IPS-20b (cell line): ENCODE data around the gene PECR.

ENCODE experiments used
- H3K27ac ChIP-seq: one replicate; pipeline ENCODE4 v1.5.1; 2013; ENCODE audit warnings: low read length
- H3K27me3 ChIP-seq: 2 replicates; pipeline ENCODE4 v1.6.1; 2013; ENCODE audit warnings: mild to moderate bottlenecking, low read length, inconsistent platforms; ENCODE audit not compliant: insufficient read depth
- H3K36me3 ChIP-seq: 2 replicates; pipeline ENCODE4 v1.6.1; 2013; ENCODE audit warnings: low read depth, mild to moderate bottlenecking, inconsistent platforms, low read length, moderate library complexity; ENCODE audit not compliant: insufficient read depth
- H3K4me1 ChIP-seq: 2 replicates; pipeline ENCODE4 v1.6.1; 2013; ENCODE audit warnings: mild to moderate bottlenecking, control low read depth, inconsistent platforms, low read length, moderate library complexity; ENCODE audit not compliant: insufficient read depth
- H3K4me3 ChIP-seq: 2 replicates; pipeline ENCODE4 v1.5.1; 2013; ENCODE audit warnings: mild to moderate bottlenecking, low read length, inconsistent platforms
- H3K9ac ChIP-seq: 2 replicates; pipeline ENCODE4 v1.6.1; 2013; ENCODE audit warnings: low read depth, mild to moderate bottlenecking, inconsistent platforms, low read length, moderate library complexity
- H3K9me3 ChIP-seq: 2 replicates; pipeline ENCODE4 v1.6.1; 2013; ENCODE audit warnings: mild to moderate bottlenecking, low read depth, low read length, inconsistent platforms; ENCODE audit not compliant: insufficient read depth

The PECR gene

DNA sequence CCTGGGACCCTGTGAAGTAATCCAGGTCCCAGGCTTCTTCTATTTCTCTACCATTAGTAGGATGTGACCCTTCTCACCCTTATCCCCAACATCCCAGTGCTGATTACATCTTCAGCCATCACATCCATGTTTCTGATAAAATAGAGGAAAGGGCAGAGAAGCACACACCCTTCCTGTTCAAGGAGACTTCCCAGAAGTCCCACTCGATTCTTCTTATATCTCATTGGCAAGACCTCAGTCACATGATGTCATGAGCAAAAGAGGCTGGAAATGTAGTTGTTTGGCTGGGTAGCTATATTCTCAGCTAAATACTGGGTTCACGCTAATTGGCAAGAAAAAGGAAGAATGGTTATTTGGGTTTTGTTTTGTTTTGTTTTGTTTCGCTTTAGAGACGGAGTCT is 19.5 kb upstream of the PECR start:
- H3K27me3 ChIP-seq: no peaks in the 10 kb centered on the region
- no peaks in the 10 kb centered on the region for H3K4me1 ChIP-seq
- H3K9me3 ChIP-seq: no peaks in the 10 kb centered on the region
- no peak overlapping the region for H3K4me3 ChIP-seq
- H3K9ac ChIP-seq: no peak overlapping the region
- H3K36me3 ChIP-seq: no peaks in the 10 kb centered on the region
- no peak overlapping the region for H3K27ac ChIP-seq

DNA sequence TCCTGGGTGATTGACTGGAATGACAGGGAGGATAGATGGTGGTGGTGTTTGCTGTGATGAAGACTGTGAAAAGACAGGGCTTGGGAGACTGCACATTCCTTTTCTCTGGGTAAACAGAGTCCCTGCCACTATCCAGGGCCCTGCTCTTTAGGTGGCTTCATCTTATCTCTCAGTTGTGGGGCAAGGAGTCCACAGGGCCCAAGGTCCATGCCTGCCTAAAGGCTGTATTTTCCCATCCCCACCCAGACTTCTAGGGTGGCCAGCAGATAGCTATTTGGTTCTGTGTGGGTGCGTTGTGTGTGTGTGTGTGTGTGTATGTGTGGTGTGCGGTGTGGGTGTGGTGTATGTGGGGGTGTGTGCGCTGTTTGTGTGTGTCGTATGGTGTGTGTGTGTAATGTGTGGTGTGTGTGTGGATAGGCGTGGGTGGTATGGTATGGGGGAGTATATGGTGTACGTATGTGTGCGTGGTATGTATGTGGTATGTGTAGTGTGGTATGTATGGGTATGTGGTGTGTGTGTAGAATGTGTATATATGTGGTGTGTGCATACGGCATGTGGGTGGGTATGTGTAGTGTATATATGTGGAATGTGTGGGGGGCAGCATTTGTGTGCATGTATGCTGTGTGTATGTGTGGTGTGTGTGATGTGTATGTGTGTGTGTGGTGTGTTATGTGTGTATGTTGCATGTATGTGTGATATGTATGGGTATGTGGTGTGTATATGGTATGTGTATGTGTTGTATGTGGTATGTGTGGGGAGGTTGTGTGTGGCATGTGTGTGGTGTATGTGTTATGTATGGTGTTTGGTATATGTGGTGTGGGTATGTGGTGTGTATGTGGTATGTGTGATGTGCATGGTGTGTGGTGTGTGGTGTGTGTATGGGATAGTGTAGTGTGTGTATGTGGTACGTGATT is 17.1 kb upstream of the PECR start:
- Histone ChIP-seq H3K4me3 (no peak overlapping the region), H3K9me3 (no peaks in the 10 kb centered on the region), H3K9ac (no peak overlapping the region), H3K27ac (no peak overlapping the region), H3K4me1 (no peaks in the 10 kb centered on the region), H3K27me3 (no peaks in the 10 kb centered on the region), H3K36me3 (no peaks in the 10 kb centered on the region)

DNA sequence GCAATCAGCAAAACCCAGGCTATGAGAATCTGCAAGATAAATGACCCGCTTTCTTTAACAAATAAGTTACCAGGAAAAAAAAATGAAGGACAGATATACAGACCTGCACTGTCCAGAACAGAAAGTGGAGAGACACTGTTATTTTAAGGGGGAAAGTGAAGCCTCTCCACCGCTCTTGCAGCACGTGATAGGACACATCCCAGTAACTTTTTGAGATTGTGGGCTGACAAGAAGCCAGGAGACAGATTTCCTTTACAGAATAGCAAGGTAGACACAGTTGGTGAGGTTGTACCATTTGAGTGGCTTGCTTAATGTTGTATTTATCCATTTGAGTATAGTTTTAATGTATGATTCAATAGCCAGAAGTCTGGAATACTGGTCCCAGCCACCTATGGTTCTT is 13.1 kb upstream of the PECR start:
- Histone ChIP-seq H3K36me3 (no peaks in the 10 kb centered on the region), H3K4me3 (no peak overlapping the region), H3K9me3 (no peaks in the 10 kb centered on the region), H3K27me3 (no peaks in the 10 kb centered on the region), H3K27ac (no peak overlapping the region), H3K4me1 (no peaks in the 10 kb centered on the region), H3K9ac (no peak overlapping the region)

DNA sequence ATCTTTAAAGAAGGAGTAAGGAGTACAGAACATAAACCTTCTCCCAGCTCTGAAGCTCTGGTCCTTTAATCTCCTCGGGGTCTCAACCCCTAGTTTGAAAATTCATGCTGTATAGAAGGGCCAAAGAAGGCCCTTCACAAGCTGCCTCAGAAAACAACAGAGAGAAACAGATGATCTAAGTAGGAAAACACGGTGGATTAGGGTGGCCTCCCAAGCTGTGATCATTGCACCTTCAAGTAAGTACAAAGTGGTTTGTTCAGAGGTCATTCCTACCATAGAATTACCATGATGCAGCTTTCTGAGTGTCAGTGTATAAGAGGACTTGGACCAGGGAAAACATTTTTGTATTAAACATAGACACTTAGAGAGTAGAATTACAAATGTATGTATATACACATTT is 11.0 kb upstream of the PECR start:
- H3K9me3 ChIP-seq: no peaks in the 10 kb centered on the region
- H3K9ac ChIP-seq: no peak overlapping the region
- no peaks in the 10 kb centered on the region for H3K36me3 ChIP-seq
- H3K4me3 ChIP-seq: no peak overlapping the region
- no peaks in the 10 kb centered on the region for H3K27me3 ChIP-seq
- H3K4me1 ChIP-seq: no peaks in the 10 kb centered on the region
- H3K27ac ChIP-seq: no peak overlapping the region

DNA sequence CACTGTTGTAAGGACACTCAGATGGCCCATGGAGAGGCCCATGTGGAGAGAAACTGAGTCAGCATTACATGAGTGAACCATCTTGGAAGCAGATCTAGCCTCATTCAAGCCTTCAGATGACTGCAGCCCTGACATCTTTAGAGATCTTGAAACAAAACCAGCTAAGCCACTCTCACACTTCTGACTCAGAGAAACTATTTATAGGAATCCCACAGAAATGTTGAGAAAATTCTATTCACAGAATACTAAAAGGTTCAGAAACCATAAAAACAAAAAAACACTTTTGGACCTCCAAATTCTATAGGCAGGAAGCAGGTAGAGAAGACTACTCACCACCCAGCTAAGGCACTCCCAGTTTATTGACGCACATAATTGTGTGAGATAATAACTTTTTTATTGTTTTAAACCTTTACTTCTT is 8.8 kb upstream of the PECR start:
- H3K27ac ChIP-seq: no peak overlapping the region
- H3K36me3 ChIP-seq: no peaks in the 10 kb centered on the region
- no peaks in the 10 kb centered on the region for H3K9me3 ChIP-seq
- H3K27me3 ChIP-seq: no peaks in the 10 kb centered on the region
- no peak overlapping the region for H3K4me3 ChIP-seq
- no peak overlapping the region for H3K9ac ChIP-seq
- no peaks in the 10 kb centered on the region for H3K4me1 ChIP-seq

DNA sequence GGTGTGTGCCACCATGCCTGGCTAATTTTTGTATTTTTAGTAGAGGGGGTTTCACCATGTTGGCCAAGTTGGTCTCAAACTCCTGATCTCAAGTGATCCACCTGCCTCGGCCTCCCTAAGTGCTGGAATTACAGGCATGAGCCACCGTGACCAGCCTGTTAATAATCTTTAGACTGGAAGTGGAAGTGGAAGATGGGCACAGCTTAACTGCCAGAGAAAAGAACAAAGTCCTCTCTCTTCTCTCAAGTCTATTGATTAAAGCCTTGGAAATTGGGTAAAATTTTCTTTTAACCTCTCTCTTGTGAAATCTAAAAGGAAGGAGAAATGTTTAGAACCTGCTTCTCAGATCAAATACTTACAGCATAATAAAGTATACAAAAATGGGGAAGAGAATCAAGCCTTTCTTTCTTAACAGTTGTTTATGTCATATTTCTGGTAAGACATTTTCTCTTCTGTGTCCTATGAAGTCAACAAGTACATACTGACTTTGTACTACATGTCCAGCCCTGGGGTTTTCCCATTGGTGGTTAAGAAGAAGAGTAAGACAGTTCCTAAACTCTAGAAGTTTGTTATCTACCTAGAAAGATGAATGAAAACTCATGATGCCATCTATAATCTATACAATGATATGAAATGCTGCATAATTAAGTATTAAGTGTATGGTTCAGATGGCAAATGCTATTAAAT is 4.7 kb upstream of the PECR start:
- Histone ChIP-seq H3K4me1 (peaks cover 25% of the 10 kb centered on the region), H3K36me3 (no peaks in the 10 kb centered on the region), H3K9me3 (no peaks in the 10 kb centered on the region), H3K27ac (no peak overlapping the region), H3K4me3 (no peak overlapping the region), H3K9ac (no peak overlapping the region), H3K27me3 (no peaks in the 10 kb centered on the region)

DNA sequence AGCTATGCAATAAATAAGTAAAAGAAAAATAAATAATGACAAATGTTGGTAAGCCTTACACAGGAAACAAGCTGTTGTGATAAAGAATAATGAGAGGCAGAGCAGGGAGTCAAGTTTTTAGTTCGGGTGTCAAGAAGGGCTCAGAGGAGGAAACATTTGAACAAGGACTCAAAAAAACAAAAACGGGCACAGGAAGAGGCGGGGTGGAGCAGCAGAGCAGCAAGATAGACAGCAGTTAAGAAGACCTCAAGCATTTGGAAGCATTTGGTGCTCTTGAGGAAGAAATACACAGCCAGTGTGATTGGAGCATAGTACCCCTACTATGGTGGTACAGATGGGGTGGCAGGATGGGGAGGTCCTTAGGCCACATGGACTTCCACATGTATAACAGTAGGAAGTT is 2.9 kb upstream of the PECR start:
- Histone ChIP-seq H3K27me3 (no peaks in the 10 kb centered on the region), H3K27ac (no peak overlapping the region), H3K9me3 (no peaks in the 10 kb centered on the region), H3K4me1 (peaks cover 31% of the 10 kb centered on the region), H3K9ac (peak overlapping the region; percentile 81; the same call in 1 of the 2 replicates), H3K4me3 (no peak overlapping the region), H3K36me3 (no peaks in the 10 kb centered on the region)

DNA sequence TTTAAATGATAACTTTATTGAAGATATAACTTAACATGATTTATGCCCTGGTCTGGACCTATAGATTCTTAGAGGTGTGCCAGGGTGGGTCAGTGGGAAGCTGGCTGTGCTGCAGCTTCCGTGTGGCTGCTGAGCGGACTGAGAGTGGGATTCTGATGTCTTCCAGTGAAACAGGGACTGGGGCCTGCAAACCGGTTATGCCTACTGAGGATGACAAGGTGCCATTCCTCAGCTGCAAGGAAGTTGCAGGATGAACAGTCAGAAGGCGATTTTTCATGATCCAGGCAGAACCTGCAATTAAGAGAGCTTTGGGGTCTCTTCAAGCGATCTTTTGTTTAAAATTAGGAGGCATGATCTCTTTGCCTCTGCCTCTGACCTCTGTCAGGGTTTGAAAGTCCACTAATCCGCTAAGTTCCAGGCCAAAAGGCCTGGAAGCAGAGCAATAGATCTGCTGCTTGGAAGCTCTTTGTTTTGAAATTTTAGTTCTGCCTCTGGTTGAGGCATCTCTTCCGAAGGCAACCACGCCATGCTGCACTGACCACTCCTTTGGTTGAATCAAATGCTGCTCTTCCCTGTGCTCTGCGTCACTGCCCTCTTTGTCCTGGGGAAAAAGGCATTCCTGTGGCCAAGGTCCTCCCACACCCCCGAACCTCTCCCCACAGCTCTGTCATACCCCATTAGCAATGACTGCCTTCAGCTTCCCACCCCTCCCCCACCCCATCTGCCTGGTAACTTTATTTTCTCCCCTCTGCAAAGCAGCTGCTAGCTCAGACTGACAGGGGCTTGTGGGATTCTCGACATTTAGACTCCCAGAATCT is 2.1 kb upstream of the PECR start:
- Histone ChIP-seq H3K4me3 (peak overlapping the region; percentile 20; the same call in 1 of the 2 replicates), H3K4me1 (peaks cover 31% of the 10 kb centered on the region), H3K27ac (no peak overlapping the region), H3K9ac (peak overlapping the region; percentile 81), H3K36me3 (no peaks in the 10 kb centered on the region), H3K9me3 (no peaks in the 10 kb centered on the region), H3K27me3 (no peaks in the 10 kb centered on the region)

DNA sequence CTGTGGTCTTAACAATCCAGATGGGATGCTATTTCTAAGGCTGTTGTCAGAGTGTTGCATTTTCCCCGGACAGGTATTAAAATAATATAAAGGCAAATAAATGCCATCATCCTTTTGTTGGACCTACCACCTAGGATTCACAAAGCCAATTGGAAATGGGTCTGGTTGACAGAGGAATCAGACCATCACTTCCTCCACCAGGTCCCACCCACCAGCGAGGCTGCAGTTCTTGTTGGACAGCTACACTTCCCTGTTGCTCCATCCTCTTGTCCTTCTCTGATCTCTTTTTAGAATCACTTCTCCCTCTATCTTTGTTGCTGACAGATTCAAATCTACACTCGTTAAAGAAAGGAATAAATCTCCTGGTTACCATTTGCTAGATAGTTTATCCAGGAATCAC is 1.2 kb upstream of the PECR start:
- Histone ChIP-seq H3K27ac (no peak overlapping the region), H3K9ac (peak overlapping the region; percentile 81; the same call in 1 of the 2 replicates), H3K4me3 (peak overlapping the region; percentile 84), H3K9me3 (no peaks in the 10 kb centered on the region), H3K4me1 (peaks cover 31% of the 10 kb centered on the region), H3K36me3 (no peaks in the 10 kb centered on the region), H3K27me3 (no peaks in the 10 kb centered on the region)

DNA sequence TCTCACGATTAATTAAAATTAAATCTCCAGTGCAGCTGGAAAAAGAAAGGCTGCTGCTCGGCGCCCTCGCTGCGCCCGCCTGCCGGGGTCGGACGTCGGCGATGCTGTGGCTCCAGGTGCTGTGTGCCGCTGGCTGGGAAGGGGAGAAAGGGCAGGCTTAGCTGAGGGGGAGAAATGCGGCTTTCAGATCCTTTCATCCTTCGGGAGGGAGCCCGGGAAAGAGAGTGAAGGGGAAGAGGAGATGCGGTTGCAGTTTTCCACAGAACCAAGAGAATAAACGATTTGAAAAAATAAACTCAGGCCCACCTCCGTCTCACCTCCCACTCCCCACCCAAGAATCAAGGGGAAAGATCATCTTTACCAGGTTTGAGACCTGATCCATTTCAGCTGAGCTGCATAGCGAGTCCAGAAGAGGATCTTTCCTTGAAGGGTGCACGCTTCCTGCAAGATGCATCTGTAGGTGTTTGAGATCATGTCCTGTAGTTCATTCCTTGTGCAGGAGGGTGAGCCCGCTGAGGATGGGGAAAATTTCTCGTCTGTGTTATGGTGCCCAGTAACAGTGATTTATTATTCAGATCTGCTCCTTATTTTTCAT is 605 bp upstream of the PECR start:
- peak overlapping the region; percentile 81; the same call in 1 of the 2 replicates for H3K9ac ChIP-seq
- H3K4me3 ChIP-seq: peak overlapping the region; percentile 84
- H3K27me3 ChIP-seq: no peaks in the 10 kb centered on the region
- no peaks in the 10 kb centered on the region for H3K9me3 ChIP-seq
- peaks cover 31% of the 10 kb centered on the region for H3K4me1 ChIP-seq
- H3K27ac ChIP-seq: no peak overlapping the region
- no peaks in the 10 kb centered on the region for H3K36me3 ChIP-seq

DNA sequence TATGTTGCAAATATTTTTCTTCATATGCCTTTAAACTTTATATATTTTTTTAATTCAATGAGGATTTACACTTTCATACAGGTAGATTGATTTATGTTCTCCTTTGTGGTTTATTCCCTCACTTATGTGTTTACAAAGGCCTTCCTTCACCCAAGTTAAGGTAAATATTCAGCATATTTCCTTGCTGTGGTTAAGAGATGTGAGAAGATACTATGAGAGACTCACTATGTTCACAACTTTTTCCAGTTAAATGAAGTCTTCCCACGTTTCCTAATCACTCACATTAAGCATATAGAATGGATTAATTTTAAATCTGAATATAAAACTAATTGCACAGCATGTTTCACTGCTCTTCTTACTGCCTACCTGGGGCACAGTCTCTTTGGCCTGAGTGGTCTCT is 597 bp downstream of the PECR start:
- peak overlapping the region; percentile 81 for H3K9ac ChIP-seq
- peak overlapping the region; percentile 88 for H3K27ac ChIP-seq
- H3K36me3 ChIP-seq: peaks cover 4% of the 10 kb centered on the region; the same call in 1 of the 2 replicates

More for the DNA sequence above, 597 bp downstream of the PECR start:
- peaks cover 31% of the 10 kb centered on the region for H3K4me1 ChIP-seq
- no peaks in the 10 kb centered on the region for H3K27me3 ChIP-seq
- H3K9me3 ChIP-seq: no peaks in the 10 kb centered on the region
- H3K4me3 ChIP-seq: peak overlapping the region; percentile 84
